ENCODE results near the gene RAB10. TPM values are rescaled to one million over a fixed set of nuclear protein-coding genes. Genes with fewer than 3 reads are reported as not detected.
A peak's percentile ranks its signal among the peaks of the same experiment; 100 is the strongest.
"Not testable (repeated sequence)": the region's sequence is repeated elsewhere in the genome, so short reads cannot be mapped to it uniquely, and the experiment has no call there.

The RAB10 gene
- total RNA-seq, 1 donor from 2014 or later, result 192 TPM

- DNase-seq (ENCODE audit: low read depth); H3K27me3 ChIP-seq (ENCODE audit: insufficient read depth, low read length); H3K9me3 Mint-ChIP-seq (ENCODE audit: unreplicated experiment); H3K9me3 ChIP-seq (ENCODE audit: insufficient read depth, low read depth, low read length); H3K27me3 Mint-ChIP-seq (ENCODE audit: low read depth, unreplicated experiment); H3K36me3 ChIP-seq (ENCODE audit: insufficient read depth, low read length); FAIRE-seq; H3K36me3 Mint-ChIP-seq (ENCODE audit: low read depth, unreplicated experiment); H3K4me1 Mint-ChIP-seq (ENCODE audit: low read depth, unreplicated experiment); H3K4me1 ChIP-seq (ENCODE audit: insufficient read depth, low read length): not testable (repeated sequence)
- H3K27ac Mint-ChIP-seq (ENCODE audit: unreplicated experiment), result peak overlapping the region; percentile 94
- Histone ChIP-seq H3K79me2 (ENCODE audit: insufficient read depth, low read length) (peaks cover 44% of the 10 kb centered on the region), H3K4me2 (ENCODE audit: low read length) (peak overlapping the region; percentile 86), H2AFZ (ENCODE audit: low read depth, low read length) (peak overlapping the region; percentile 83), H3K27ac (ENCODE audit: low read depth, low read length) (peak overlapping the region; percentile 81), H4K20me1 (ENCODE audit: insufficient read depth, low read length) (peaks cover 34% of the 10 kb centered on the region), H3K4me3 (ENCODE audit: insufficient read depth, low read depth, low read length) (peak overlapping the region; percentile 70), H3K9ac (ENCODE audit: low read length) (peak overlapping the region; percentile 95)
- H3K4me3 Mint-ChIP-seq (ENCODE audit: unreplicated experiment), result peak overlapping the region; percentile 89
These were observed 1.2 kb upstream of the RAB10 start for GRCh38 chr2:26032586-26033269.

GRCh38 chr2:26033270-26033817 lies 540 bp upstream of the RAB10 start:
- Mint-ChIP-seq H3K9me3 (ENCODE audit: unreplicated experiment) (no peaks in the 10 kb centered on the region), H3K4me3 (ENCODE audit: unreplicated experiment) (peak overlapping the region; percentile 89), H3K4me1 (ENCODE audit: low read depth, unreplicated experiment) (peaks cover 5% of the 10 kb centered on the region), H3K27me3 (ENCODE audit: low read depth, unreplicated experiment) (no peaks in the 10 kb centered on the region), H3K36me3 (ENCODE audit: low read depth, unreplicated experiment) (no peaks in the 10 kb centered on the region), H3K27ac (ENCODE audit: unreplicated experiment) (peak overlapping the region; percentile 91)
- H3K27ac ChIP-seq (ENCODE audit: low read depth, low read length), result peak overlapping the region; percentile 81
- H3K27me3 ChIP-seq (ENCODE audit: insufficient read depth, low read length), result no peaks in the 10 kb centered on the region
- peaks cover 40% of the 10 kb centered on the region for H4K20me1 ChIP-seq (ENCODE audit: insufficient read depth, low read length)
- H3K9ac ChIP-seq (ENCODE audit: low read length), result peak overlapping the region; percentile 95
- peaks cover 4% of the 10 kb centered on the region for H3K4me1 ChIP-seq (ENCODE audit: insufficient read depth, low read length)
- peaks cover 2% of the 10 kb centered on the region for H3K36me3 ChIP-seq (ENCODE audit: insufficient read depth, low read length)
- no peak for TF ChIP-seq CTCF (IDR thresholded peaks at IDR 0.05; ENCODE audit: insufficient read depth, low read depth, low read length)
- TF ChIP-seq EZH2 (IDR thresholded peaks at IDR 0.05; ENCODE audit: insufficient read depth, low read length), result no peak
- H2AFZ ChIP-seq (ENCODE audit: low read depth, low read length), result peak overlapping the region; percentile 83
- FAIRE-seq (no peak), DNase-seq (ENCODE audit: low read depth) (peak; percentile 73)
- peak overlapping the region; percentile 70 for H3K4me3 ChIP-seq (ENCODE audit: insufficient read depth, low read depth, low read length)
- peak overlapping the region; percentile 86 for H3K4me2 ChIP-seq (ENCODE audit: low read length)
- peaks cover 50% of the 10 kb centered on the region for H3K79me2 ChIP-seq (ENCODE audit: insufficient read depth, low read length)
- no peaks in the 10 kb centered on the region for H3K9me3 ChIP-seq (ENCODE audit: insufficient read depth, low read depth, low read length)

- Histone ChIP-seq H3K27me3 (ENCODE audit: insufficient read depth, low read length) (no peaks in the 10 kb centered on the region), H3K79me2 (ENCODE audit: insufficient read depth, low read length) (peaks cover 63% of the 10 kb centered on the region), H2AFZ (ENCODE audit: low read depth, low read length) (peak overlapping the region; percentile 85), H3K4me1 (ENCODE audit: insufficient read depth, low read length) (peaks cover 4% of the 10 kb centered on the region), H3K9me3 (ENCODE audit: insufficient read depth, low read depth, low read length) (no peaks in the 10 kb centered on the region), H3K4me3 (ENCODE audit: insufficient read depth, low read depth, low read length) (peak overlapping the region; percentile 97), H3K4me2 (ENCODE audit: low read length) (peak overlapping the region; percentile 93), H3K27ac (ENCODE audit: low read depth, low read length) (peak overlapping the region; percentile 94), H4K20me1 (ENCODE audit: insufficient read depth, low read length) (peaks cover 48% of the 10 kb centered on the region), H3K36me3 (ENCODE audit: insufficient read depth, low read length) (peaks cover 2% of the 10 kb centered on the region), H3K9ac (ENCODE audit: low read length) (peak overlapping the region; percentile 95)
- no peaks in the 10 kb centered on the region for H3K27me3 Mint-ChIP-seq (ENCODE audit: low read depth, unreplicated experiment)
- no peaks in the 10 kb centered on the region for H3K36me3 Mint-ChIP-seq (ENCODE audit: low read depth, unreplicated experiment)
- H3K4me3 Mint-ChIP-seq (ENCODE audit: unreplicated experiment), result peak overlapping the region; percentile 97
- no peaks in the 10 kb centered on the region for H3K9me3 Mint-ChIP-seq (ENCODE audit: unreplicated experiment)
- TF ChIP-seq CTCF (IDR thresholded peaks at IDR 0.05; ENCODE audit: insufficient read depth, low read depth, low read length), result no peak
- no peak for TF ChIP-seq EZH2 (IDR thresholded peaks at IDR 0.05; ENCODE audit: insufficient read depth, low read length)
- peak overlapping the region; percentile 92 for H3K27ac Mint-ChIP-seq (ENCODE audit: unreplicated experiment)
- DNase-seq (ENCODE audit: low read depth), result no peak
- no peak for FAIRE-seq
- peaks cover 5% of the 10 kb centered on the region for H3K4me1 Mint-ChIP-seq (ENCODE audit: low read depth, unreplicated experiment)
These were observed 731 bp downstream of the RAB10 start for GRCh38 chr2:26034637-26034992.

Data from astrocyte (in vitro differentiated cells and primary cell).